C4-2B (cell line): ENCODE results near the gene C2orf78.

Source experiments
- CTCF ChIP-seq: fragments of 450-650 bp; conservative IDR thresholded peaks from 2 replicates; pipeline ENCODE4 v1.5.1; 2017; ENCODE audit warnings: mild to moderate bottlenecking
- ZFX ChIP-seq: fragments of 450-650 bp; IDR thresholded peaks from 2 replicates; pipeline ENCODE4 v1.6.1; 2017

- TF ChIP-seq CTCF (no peak), ZFX (no peak)
Measured at GRCh38 chr2:73830871-73831401, 47.0 kb downstream of the C2orf78 start.
